ENCODE data around the gene NXPH2. TPM values are rescaled to one million over a fixed set of nuclear protein-coding genes. Genes with fewer than 3 reads are reported as not detected.

The NXPH2 gene
- total and polyA plus RNA-seq, 9 of the 15 experiments (the other 6 are each of a cell fraction or from before 2014, with no cell fraction given): not detected

DNA sequence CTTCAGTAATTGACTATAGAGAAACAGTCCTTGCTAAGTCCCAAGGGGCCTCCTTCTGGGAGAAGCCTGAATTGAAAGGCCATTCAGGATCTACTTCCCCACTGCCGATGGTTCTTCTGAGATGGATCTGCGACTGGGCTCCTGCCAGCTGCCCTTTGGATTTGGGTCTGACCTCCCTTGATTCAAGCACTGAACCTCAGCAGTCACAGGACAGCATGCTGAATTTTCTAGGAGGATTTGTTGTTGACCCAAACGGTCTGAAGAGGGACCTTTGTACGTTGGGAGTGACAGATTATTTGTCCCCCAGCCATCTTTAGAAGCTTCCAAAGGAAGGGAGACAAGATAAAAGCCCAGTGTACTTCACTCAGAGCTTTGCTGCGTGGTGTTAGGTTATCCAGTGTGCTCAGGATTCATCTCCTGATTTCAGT, 67.1 kb downstream of the NXPH2 start (continued):
- TF ChIP-seq, protein P1, sequence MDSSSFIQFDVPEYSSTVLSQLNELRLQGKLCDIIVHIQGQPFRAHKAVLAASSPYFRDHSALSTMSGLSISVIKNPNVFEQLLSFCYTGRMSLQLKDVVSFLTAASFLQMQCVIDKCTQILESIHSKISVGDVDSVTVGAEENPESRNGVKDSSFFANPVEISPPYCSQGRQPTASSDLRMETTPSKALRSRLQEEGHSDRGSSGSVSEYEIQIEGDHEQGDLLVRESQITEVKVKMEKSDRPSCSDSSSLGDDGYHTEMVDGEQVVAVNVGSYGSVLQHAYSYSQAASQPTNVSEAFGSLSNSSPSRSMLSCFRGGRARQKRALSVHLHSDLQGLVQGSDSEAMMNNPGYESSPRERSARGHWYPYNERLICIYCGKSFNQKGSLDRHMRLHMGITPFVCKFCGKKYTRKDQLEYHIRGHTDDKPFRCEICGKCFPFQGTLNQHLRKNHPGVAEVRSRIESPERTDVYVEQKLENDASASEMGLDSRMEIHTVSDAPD (CRISPR knock-in tag; IDR thresholded peaks at IDR 0.05): no peak
- TF ChIP-seq SPI1 (IDR thresholded peaks at IDR 0.05; ENCODE audit: borderline replicate concordance, low read depth, low read length) (no peak), HSF4 (CRISPR knock-in tag; IDR thresholded peaks at IDR 0.05; ENCODE audit: borderline replicate concordance) (no peak)
- TF ChIP-seq, protein P2, sequence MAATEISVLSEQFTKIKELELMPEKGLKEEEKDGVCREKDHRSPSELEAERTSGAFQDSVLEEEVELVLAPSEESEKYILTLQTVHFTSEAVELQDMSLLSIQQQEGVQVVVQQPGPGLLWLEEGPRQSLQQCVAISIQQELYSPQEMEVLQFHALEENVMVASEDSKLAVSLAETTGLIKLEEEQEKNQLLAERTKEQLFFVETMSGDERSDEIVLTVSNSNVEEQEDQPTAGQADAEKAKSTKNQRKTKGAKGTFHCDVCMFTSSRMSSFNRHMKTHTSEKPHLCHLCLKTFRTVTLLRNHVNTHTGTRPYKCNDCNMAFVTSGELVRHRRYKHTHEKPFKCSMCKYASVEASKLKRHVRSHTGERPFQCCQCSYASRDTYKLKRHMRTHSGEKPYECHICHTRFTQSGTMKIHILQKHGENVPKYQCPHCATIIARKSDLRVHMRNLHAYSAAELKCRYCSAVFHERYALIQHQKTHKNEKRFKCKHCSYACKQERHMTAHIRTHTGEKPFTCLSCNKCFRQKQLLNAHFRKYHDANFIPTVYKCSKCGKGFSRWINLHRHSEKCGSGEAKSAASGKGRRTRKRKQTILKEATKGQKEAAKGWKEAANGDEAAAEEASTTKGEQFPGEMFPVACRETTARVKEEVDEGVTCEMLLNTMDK (IDR thresholded peaks at IDR 0.05; ENCODE audit: borderline replicate concordance, insufficient read depth, low read depth, low read length, poor library complexity, severe bottlenecking): no peak

DNA sequence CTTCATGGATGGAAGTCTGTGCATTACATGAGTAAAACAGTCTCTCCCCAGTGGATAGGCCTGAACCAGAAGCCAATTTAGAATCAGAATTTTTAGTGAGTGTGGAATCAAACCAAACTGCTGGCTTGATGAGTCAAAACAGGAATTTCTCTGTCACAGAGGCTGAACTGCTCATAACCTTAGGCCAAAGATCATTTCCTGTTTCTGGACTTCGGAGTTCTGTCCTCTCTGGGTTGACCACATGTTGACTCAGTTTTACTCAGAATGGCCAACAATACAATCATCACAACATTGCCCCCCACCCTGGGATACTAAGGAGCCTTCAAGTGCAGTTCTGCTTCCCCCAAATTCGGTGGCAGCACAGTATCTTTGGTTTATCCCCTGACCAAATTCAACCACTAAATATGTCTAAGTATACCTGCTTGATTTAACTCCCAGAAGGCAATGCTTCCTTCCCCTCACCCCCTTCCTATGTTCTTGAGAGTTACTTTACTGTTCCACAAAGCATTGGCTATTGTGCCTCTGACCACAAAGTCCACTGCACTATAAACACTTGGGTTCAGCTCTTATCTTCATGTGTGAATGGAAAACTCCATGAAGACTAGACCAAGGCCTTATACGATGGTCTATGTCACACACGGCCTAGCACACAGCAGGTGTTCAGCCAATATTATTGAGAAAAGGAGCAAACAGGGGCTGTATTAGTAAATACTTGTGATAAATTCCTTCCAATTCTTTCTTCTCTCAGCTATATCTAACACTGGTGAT, 67.8 kb downstream of the NXPH2 start:
- no peak overlapping the region for H3K9ac ChIP-seq (ENCODE audit: insufficient read depth in 1 of 2, low read depth in 2 of 2, low read length in 2 of 2)
- H3K4me2 ChIP-seq (ENCODE audit: insufficient read depth, low read length): no peak overlapping the region
- FAIRE-seq: no peak
- H3K4me1 ChIP-seq (replicated peaks in 1 of 2; ENCODE audit: control insufficient read depth in 2 of 2, insufficient read depth in 2 of 2, low read length in 2 of 2): no peaks in the 10 kb centered on the region
- no peaks in the 10 kb centered on the region for H3K27me3 ChIP-seq (ENCODE audit: control insufficient read depth in 2 of 2, insufficient read depth in 2 of 2, low read length in 2 of 2)
- no peaks in the 10 kb centered on the region for H3K9me3 ChIP-seq (replicated peaks; ENCODE audit: control insufficient read depth, insufficient read depth, low read depth, low read length)
- H3K79me2 ChIP-seq (ENCODE audit: control insufficient read depth, insufficient read depth, low read length): no peaks in the 10 kb centered on the region
- CTCF ChIA-PET (ENCODE audit: low intra/inter-chr PET ratio): no interaction called here
- no peaks in the 10 kb centered on the region for H3K36me3 ChIP-seq (ENCODE audit: control insufficient read depth, insufficient read depth, low read length)
- H3K27ac ChIP-seq (ENCODE audit: extremely low read depth, low read depth, low read length): no peak overlapping the region
- TF ChIP-seq PYGO2 (tag; IDR thresholded peaks at IDR 0.05) (no peak), ZNF121 (CRISPR knock-in tag; conservative IDR thresholded peaks at IDR 0.05) (no peak), ZNF316 (IDR thresholded peaks at IDR 0.05) (no peak), CSDE1 (IDR thresholded peaks at IDR 0.05) (no peak), PTRF (tag; IDR thresholded peaks at IDR 0.05) (no peak), ZNF780A (CRISPR knock-in tag; IDR thresholded peaks at IDR 0.05) (no peak), CBX5 (IDR thresholded peaks at IDR 0.05; ENCODE audit: borderline replicate concordance, low read depth) (no peak)
- TF ChIP-seq, protein P3, sequence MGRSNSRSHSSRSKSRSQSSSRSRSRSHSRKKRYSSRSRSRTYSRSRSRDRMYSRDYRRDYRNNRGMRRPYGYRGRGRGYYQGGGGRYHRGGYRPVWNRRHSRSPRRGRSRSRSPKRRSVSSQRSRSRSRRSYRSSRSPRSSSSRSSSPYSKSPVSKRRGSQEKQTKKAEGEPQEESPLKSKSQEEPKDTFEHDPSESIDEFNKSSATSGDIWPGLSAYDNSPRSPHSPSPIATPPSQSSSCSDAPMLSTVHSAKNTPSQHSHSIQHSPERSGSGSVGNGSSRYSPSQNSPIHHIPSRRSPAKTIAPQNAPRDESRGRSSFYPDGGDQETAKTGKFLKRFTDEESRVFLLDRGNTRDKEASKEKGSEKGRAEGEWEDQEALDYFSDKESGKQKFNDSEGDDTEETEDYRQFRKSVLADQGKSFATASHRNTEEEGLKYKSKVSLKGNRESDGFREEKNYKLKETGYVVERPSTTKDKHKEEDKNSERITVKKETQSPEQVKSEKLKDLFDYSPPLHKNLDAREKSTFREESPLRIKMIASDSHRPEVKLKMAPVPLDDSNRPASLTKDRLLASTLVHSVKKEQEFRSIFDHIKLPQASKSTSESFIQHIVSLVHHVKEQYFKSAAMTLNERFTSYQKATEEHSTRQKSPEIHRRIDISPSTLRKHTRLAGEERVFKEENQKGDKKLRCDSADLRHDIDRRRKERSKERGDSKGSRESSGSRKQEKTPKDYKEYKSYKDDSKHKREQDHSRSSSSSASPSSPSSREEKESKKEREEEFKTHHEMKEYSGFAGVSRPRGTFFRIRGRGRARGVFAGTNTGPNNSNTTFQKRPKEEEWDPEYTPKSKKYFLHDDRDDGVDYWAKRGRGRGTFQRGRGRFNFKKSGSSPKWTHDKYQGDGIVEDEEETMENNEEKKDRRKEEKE (IDR thresholded peaks at IDR 0.05; ENCODE audit: borderline replicate concordance in 1 of 2, control insufficient read depth in 1 of 2, low read depth in 2 of 2, low read length in 1 of 2): no peak
- 0% methylated on average over 4 of the region's 4 CpGs for WGBS (ENCODE audit: insufficient coverage, low coverage, missing lambda C conversion rate)
- no TSS peak for BruUV-seq (replicated peaks)
- in situ Hi-C loops (cut with MboI): no loop called here
- H3K4me3 ChIP-seq: no peak overlapping the region
- POLR2A ChIA-PET: no interaction called here
- intact Hi-C loops (cut with micrococcal nuclease): loop anchor here (10.0 kb wide), 1 partner anchor 238 kb away; no protein-coding TSS in a partner anchor
- no peaks in the 10 kb centered on the region for H4K20me1 ChIP-seq (replicated peaks; ENCODE audit: control insufficient read depth, insufficient read depth, low read length)
- no peak overlapping the region for H2AFZ ChIP-seq (ENCODE audit: low read depth, low read length)
- ATAC-seq: no peak
- H3K9me1 ChIP-seq (ENCODE audit: control insufficient read depth, insufficient read depth, low read length): no peaks in the 10 kb centered on the region
- DNase-seq (ENCODE audit: extremely low read depth in 1 of 4, low spot score in 3 of 4): no peak
